ENCODE data around the gene FAM135A. TPM values are rescaled to one million over a fixed set of nuclear protein-coding genes. Genes with fewer than 3 reads are reported as not detected.

The FAM135A gene
- total and polyA plus RNA-seq, 2 of the 13 experiments (the other 11 are each of a cell fraction or from before 2014, with no cell fraction given) = 26.9 to 31.5 TPM

- TF ChIP-seq ZSCAN22 (CRISPR knock-in tag; IDR thresholded peaks at IDR 0.05) = no peak
Observed at GRCh38 chr6:70370496-70370895, 42.8 kb upstream of the FAM135A start (continued).

GRCh38 chr6:70371454-70372105, 41.7 kb upstream of the FAM135A start:
- in situ Hi-C loops (cut with HindIII; ENCODE audit: extremely low pct_ligation_motif_present, low pct_unique_long_range_greater_than_20kb) (no loop called here), intact Hi-C loops (cut with micrococcal nuclease; ENCODE audit: unreplicated experiment) (loop anchor here (2.0 kb wide), 1 partner anchor 43 kb away; no protein-coding TSS in a partner anchor)
- H2AFZ ChIP-seq (ENCODE audit: low read length) = no peak overlapping the region
- H3K36me3 ChIP-seq (replicated peaks in 1 of 2; ENCODE audit: control insufficient read depth in 1 of 2, insufficient read depth in 2 of 2, low read length in 2 of 2) = no peaks in the 10 kb centered on the region
- no peaks in the 10 kb centered on the region for H3K4me1 ChIP-seq (ENCODE audit: insufficient read depth, low read length)
- H3K27me3 ChIP-seq (ENCODE audit: control insufficient read depth in 1 of 2, insufficient read depth in 2 of 2, low read length in 2 of 2) = 0 out of 5 replicates have a peak, but pooled peaks cover 0 to 3% of the 10 kb centered on the region in 2 experiments
- FAIRE-seq = peak; percentile 76
- 0 out of 3 replicates have a peak, but pooled peaks have one; percentile 31 for ATAC-seq
- no peaks in the 10 kb centered on the region for H3K79me2 ChIP-seq (ENCODE audit: insufficient read depth, low read length)
- TF ChIP-seq ARID3A (IDR thresholded peaks at IDR 0.05; ENCODE audit: low read depth, low read length) (peak; percentile 38), STAG1 (CRISPR knock-in tag; IDR thresholded peaks at IDR 0.05) (peak; percentile 55), CTCF (CRISPR knock-in tag; IDR thresholded peaks at IDR 0.05) (peak; percentile 70), FOXK1 (CRISPR knock-in tag; IDR thresholded peaks at IDR 0.05; ENCODE audit: borderline replicate concordance, low read depth) (no peak), KMT2A (CRISPR knock-in tag; IDR thresholded peaks at IDR 0.05) (no peak), NFIC (IDR thresholded peaks at IDR 0.05; ENCODE audit: low read length) (peak; percentile 51; the same call in 1 of the 2 replicates), FOXA3 (CRISPR knock-in tag; IDR thresholded peaks at IDR 0.05) (0 out of 2 replicates have a peak, but pooled peaks have one; percentile 15), ZFP36 (IDR thresholded peaks at IDR 0.05; ENCODE audit: borderline replicate concordance, low read depth, low read length, partially characterized antibody) (no peak), SMC3 (IDR thresholded peaks at IDR 0.05; ENCODE audit: low read length) (peak; percentile 78; the same call in 1 of the 2 replicates), CREB1 (IDR thresholded peaks at IDR 0.05) (no peak), CREB1 (CRISPR knock-in tag; IDR thresholded peaks at IDR 0.05) (peak; percentile 30; the same call in 1 of the 2 replicates), NRL (CRISPR knock-in tag; IDR thresholded peaks at IDR 0.05; ENCODE audit: borderline replicate concordance) (no peak)
- no peaks in the 10 kb centered on the region for H4K20me1 ChIP-seq (ENCODE audit: insufficient read depth, low read length)
- H3K9ac ChIP-seq (ENCODE audit: insufficient read depth, low read depth, low read length) = no peak overlapping the region
- WGBS (ENCODE audit: low lambda C conversion rate) = 0% methylated on average over 1 of the region's 1 CpG
- no peak overlapping the region for H3K4me2 ChIP-seq (ENCODE audit: low read depth, low read length)
- BruUV-seq (replicated peaks) = no TSS peak
- DNase-seq (ENCODE audit: low spot score) = peak; percentile 70
- ChIA-PET CTCF (ENCODE audit: low intra/inter-chr PET ratio, low total read pairs) (interaction anchor here (0.8 to 1.5 kb wide), 4 partner anchors 27 to 641 kb away, joined by 4 read pairs; no protein-coding TSS in a partner anchor), POLR2A (interaction anchor here (0.9 to 1.3 kb wide), 2 partner anchors 27 to 42 kb away, joined by 3 to 4 read pairs; partner anchors contain the start of gene FAM135A)
- H3K27ac ChIP-seq (ENCODE audit: extremely low read length, insufficient read depth, low read length) = no peak overlapping the region
- H3K9me3 ChIP-seq (ENCODE audit: low read length) = no peaks in the 10 kb centered on the region
- no peak overlapping the region for H3K4me3 ChIP-seq (replicated peaks in 1 of 3; ENCODE audit: insufficient read depth in 1 of 3, low read depth in 2 of 3, low read length in 3 of 3)
